Measurements from ENCODE around the gene ALG9.

ALG9 gene

DNA sequence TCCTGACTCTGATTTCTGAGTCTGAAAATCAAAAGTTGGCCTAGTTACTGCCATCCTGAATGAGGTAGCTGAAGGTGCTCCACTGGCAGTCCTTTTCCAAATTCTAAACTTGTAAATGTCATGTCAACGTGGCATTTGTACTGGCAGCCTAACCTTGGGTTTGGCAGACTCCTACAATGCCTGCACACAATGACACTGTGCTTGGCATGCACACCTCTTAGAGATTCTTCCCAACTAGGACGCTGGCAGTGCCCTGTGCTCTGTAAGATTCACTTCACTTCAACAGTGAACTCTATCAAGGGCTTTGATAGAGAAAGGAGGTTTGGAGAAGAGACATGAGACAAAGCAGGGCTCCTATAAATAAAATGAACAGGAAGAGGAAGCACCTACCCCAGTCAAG lies 83.3 kb downstream of the ALG9 start:
- CTCF ChIA-PET = interaction anchor here (1.4 kb wide), 1 partner anchor 10 kb away, joined by 5 read pairs; no protein-coding TSS in a partner anchor
- H3K36me3 ChIP-seq (ENCODE audit: control insufficient read depth in 2 of 2, insufficient read depth in 1 of 2, low read length in 2 of 2) = peaks cover 0 to 12% of the 10 kb centered on the region in 2 experiments; a peak in 1 of 3 replicates
- TF ChIP-seq, protein P1, sequence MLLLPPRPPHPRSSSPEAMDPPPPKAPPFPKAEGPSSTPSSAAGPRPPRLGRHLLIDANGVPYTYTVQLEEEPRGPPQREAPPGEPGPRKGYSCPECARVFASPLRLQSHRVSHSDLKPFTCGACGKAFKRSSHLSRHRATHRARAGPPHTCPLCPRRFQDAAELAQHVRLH (tag by site-specific recombination; IDR thresholded peaks at IDR 0.05) = no peak
- TF ChIP-seq, protein P2, sequence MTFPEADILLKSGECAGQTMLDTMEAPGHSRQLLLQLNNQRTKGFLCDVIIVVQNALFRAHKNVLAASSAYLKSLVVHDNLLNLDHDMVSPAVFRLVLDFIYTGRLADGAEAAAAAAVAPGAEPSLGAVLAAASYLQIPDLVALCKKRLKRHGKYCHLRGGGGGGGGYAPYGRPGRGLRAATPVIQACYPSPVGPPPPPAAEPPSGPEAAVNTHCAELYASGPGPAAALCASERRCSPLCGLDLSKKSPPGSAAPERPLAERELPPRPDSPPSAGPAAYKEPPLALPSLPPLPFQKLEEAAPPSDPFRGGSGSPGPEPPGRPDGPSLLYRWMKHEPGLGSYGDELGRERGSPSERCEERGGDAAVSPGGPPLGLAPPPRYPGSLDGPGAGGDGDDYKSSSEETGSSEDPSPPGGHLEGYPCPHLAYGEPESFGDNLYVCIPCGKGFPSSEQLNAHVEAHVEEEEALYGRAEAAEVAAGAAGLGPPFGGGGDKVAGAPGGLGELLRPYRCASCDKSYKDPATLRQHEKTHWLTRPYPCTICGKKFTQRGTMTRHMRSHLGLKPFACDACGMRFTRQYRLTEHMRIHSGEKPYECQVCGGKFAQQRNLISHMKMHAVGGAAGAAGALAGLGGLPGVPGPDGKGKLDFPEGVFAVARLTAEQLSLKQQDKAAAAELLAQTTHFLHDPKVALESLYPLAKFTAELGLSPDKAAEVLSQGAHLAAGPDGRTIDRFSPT (tag by site-specific recombination; IDR thresholded peaks at IDR 0.05) = no peak
- TF ChIP-seq OVOL3 (tag by site-specific recombination; IDR thresholded peaks at IDR 0.05) = no peak
- TF ChIP-seq ZNF530 (tag by site-specific recombination; IDR thresholded peaks at IDR 0.05; ENCODE audit: low read depth) = no peak
- TF ChIP-seq, protein P3, sequence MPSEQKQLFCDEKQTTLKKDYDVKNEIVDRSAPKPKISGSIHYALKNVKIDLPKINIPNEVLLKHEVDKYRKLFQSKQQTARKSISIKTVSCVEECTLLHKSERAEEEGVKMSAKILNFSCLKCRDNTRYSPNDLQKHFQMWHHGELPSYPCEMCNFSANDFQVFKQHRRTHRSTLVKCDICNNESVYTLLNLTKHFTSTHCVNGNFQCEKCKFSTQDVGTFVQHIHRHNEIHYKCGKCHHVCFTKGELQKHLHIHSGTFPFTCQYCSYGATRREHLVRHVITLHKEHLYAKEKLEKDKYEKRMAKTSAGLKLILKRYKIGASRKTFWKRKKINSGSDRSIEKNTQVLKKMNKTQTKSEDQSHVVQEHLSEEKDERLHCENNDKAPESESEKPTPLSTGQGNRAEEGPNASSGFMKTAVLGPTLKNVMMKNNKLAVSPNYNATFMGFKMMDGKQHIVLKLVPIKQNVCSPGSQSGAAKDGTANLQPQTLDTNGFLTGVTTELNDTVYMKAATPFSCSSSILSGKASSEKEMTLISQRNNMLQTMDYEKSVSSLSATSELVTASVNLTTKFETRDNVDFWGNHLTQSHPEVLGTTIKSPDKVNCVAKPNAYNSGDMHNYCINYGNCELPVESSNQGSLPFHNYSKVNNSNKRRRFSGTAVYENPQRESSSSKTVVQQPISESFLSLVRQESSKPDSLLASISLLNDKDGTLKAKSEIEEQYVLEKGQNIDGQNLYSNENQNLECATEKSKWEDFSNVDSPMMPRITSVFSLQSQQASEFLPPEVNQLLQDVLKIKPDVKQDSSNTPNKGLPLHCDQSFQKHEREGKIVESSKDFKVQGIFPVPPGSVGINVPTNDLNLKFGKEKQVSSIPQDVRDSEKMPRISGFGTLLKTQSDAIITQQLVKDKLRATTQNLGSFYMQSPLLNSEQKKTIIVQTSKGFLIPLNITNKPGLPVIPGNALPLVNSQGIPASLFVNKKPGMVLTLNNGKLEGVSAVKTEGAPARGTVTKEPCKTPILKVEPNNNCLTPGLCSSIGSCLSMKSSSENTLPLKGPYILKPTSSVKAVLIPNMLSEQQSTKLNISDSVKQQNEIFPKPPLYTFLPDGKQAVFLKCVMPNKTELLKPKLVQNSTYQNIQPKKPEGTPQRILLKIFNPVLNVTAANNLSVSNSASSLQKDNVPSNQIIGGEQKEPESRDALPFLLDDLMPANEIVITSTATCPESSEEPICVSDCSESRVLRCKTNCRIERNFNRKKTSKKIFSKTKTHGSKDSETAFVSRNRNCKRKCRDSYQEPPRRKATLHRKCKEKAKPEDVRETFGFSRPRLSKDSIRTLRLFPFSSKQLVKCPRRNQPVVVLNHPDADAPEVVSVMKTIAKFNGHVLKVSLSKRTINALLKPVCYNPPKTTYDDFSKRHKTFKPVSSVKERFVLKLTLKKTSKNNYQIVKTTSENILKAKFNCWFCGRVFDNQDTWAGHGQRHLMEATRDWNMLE (tag by site-specific recombination; conservative IDR thresholded peaks at IDR 0.05; ENCODE audit: low read depth) = no peak
- no peak for TF ChIP-seq KLF1 (tag by site-specific recombination; IDR thresholded peaks at IDR 0.05)
- no peak for TF ChIP-seq ZNF248 (tag by site-specific recombination; IDR thresholded peaks at IDR 0.05)
- TF ChIP-seq ZNF473 (tag by site-specific recombination; IDR thresholded peaks at IDR 0.05) = no peak
- no peak for TF ChIP-seq ZNF426 (tag by site-specific recombination; IDR thresholded peaks at IDR 0.05)
- TF ChIP-seq, protein P4, sequence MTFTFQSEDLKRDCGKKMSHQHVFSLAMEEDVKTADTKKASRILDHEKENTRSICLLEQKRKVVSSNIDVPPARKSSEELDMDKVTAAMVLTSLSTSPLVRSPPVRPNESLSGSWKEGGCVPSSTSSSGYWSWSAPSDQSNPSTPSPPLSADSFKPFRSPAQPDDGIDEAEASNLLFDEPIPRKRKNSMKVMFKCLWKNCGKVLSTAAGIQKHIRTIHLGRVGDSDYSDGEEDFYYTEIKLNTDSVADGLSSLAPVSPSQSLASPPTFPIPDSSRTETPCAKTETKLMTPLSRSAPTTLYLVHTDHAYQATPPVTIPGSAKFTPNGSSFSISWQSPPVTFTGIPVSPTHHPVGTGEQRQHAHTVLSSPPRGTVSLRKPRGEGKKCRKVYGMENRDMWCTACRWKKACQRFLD (tag by site-specific recombination; IDR thresholded peaks at IDR 0.05) = no peak
- TF ChIP-seq ZNF571 (tag by site-specific recombination; IDR thresholded peaks at IDR 0.05) = no peak
- TF ChIP-seq ZNF10 (tag by site-specific recombination; IDR thresholded peaks at IDR 0.05) = no peak
- TF ChIP-seq ZNF624 (tag by site-specific recombination; IDR thresholded peaks at IDR 0.05) = no peak
- no peak for TF ChIP-seq ZNF23 (tag by site-specific recombination; IDR thresholded peaks at IDR 0.05; ENCODE audit: borderline replicate concordance)
- no peak for TF ChIP-seq ZNF121 (tag by site-specific recombination; IDR thresholded peaks at IDR 0.05)
- no peak for TF ChIP-seq SCRT1 (tag by site-specific recombination; IDR thresholded peaks at IDR 0.05; ENCODE audit: borderline replicate concordance)
- no peak for TF ChIP-seq ZNF596 (tag by site-specific recombination; IDR thresholded peaks at IDR 0.05)
- no peak for TF ChIP-seq ZSCAN16 (tag by site-specific recombination; IDR thresholded peaks at IDR 0.05)
- H3K27ac ChIP-seq (ENCODE audit: extremely low read depth, low read depth, low read length) = no peak overlapping the region
- H3K9me3 ChIP-seq (ENCODE audit: control insufficient read depth, insufficient read depth, low read depth, low read length) = no peaks in the 10 kb centered on the region
- H3K4me1 ChIP-seq (ENCODE audit: control insufficient read depth, insufficient read depth, low read length) = no peaks in the 10 kb centered on the region
- POLR2A ChIA-PET = no interaction called here
- no peak overlapping the region for H3K4me3 ChIP-seq (ENCODE audit: low read depth, low read length)

Measured in HEK293 (cell line).